HG03457 (cell line): ENCODE data around the gene SLC38A3.
"Not testable (repeated sequence)": the region's sequence is repeated elsewhere in the genome, so short reads cannot be mapped to it uniquely, and the experiment has no call there.

Experiments used
- ATAC-seq: cut with Tn5 transposase; IDR thresholded peaks from one replicate; pipeline ENCODE4 v1.9.1; 2021; ENCODE audit warnings: moderate number of reproducible peaks; ENCODE audit not compliant: unreplicated experiment

Gene SLC38A3

GRCh38 chr3:50246517-50246954 lies 41.5 kb downstream of the SLC38A3 start:
- no peak for ATAC-seq

GRCh38 chr3:50248387-50248786 lies 43.3 kb downstream of the SLC38A3 start:
- no peak for ATAC-seq

GRCh38 chr3:50249457-50249856 lies 44.4 kb downstream of the SLC38A3 start:
- no peak for ATAC-seq

GRCh38 chr3:50250514-50250913 lies 45.4 kb downstream of the SLC38A3 start:
- ATAC-seq: no peak

GRCh38 chr3:50251220-50251619 lies 46.1 kb downstream of the SLC38A3 start:
- no peak for ATAC-seq

GRCh38 chr3:50254577-50255250 lies 49.6 kb downstream of the SLC38A3 start:
- ATAC-seq: no peak

- ATAC-seq: no peak
These were observed 50.2 kb downstream of the SLC38A3 start for GRCh38 chr3:50255251-50255615.

GRCh38 chr3:50256978-50257890 lies 52.2 kb downstream of the SLC38A3 start:
- no peak for ATAC-seq

- no peak for ATAC-seq
These were observed 53.1 kb downstream of the SLC38A3 start for GRCh38 chr3:50258029-50258680.

GRCh38 chr3:50258979-50259378 lies 53.9 kb downstream of the SLC38A3 start:
- no peak for ATAC-seq

GRCh38 chr3:50259432-50260026 lies 54.5 kb downstream of the SLC38A3 start:
- ATAC-seq: no peak

- no peak for ATAC-seq
These were observed 55.2 kb downstream of the SLC38A3 start for GRCh38 chr3:50260027-50260941.

GRCh38 chr3:50260942-50261441 lies 55.9 kb downstream of the SLC38A3 start:
- no peak for ATAC-seq

GRCh38 chr3:50261505-50261904 lies 56.4 kb downstream of the SLC38A3 start:
- ATAC-seq: no peak

GRCh38 chr3:50262200-50262599 lies 57.1 kb downstream of the SLC38A3 start:
- ATAC-seq: not testable (repeated sequence)

GRCh38 chr3:50262778-50263177 lies 57.7 kb downstream of the SLC38A3 start:
- ATAC-seq: no peak

GRCh38 chr3:50263478-50264382 lies 58.7 kb downstream of the SLC38A3 start:
- no peak for ATAC-seq

- no peak for ATAC-seq
These were observed 59.4 kb downstream of the SLC38A3 start for GRCh38 chr3:50264383-50264963.
